GM12878 (cell line): ENCODE data around the gene FAM83D. TPM values are rescaled to one million over a fixed set of nuclear protein-coding genes. Genes with fewer than 3 reads are reported as not detected.
A peak's percentile ranks its signal among the peaks of the same experiment; 100 is the strongest.

Experiments used
- BHLHE40 ChIP-seq, 2 experiments: fragments of 450-650 bp in 1 of 2; IDR thresholded peaks; 2 replicates each; pipeline ENCODE4 v1.6.1; 2011 to 2017; ENCODE audit warnings: low read depth in 2 of 2, borderline replicate concordance in 1 of 2, improper control_type of control experiment in 1 of 2, low read length in 1 of 2, mild to moderate bottlenecking in 1 of 2
- CBFB ChIP-seq: IDR thresholded peaks from 2 replicates; pipeline ENCODE4 v1.6.1; 2016; ENCODE audit warnings: antibody characterized with exemption, low read depth
- CBX3 ChIP-seq: fragments of 200-600 bp; sonication (generic); IDR thresholded peaks from 2 replicates; pipeline ENCODE4 v1.6.1; 2016; ENCODE audit warnings: low read depth, borderline replicate concordance
- CHD1 ChIP-seq: IDR thresholded peaks from 2 replicates; pipeline ENCODE4 v1.6.1; 2012; ENCODE audit warnings: low read depth, low read length, improper control_type of control experiment
- IKZF2 ChIP-seq, 2 experiments: fragments of 450-650 bp; IDR thresholded peaks; 2 replicates each; pipeline ENCODE4 v1.6.1; 2017; ENCODE audit warnings: mild to moderate bottlenecking in 2 of 2, moderate library complexity in 2 of 2
- MAX ChIP-seq: IDR thresholded peaks from 2 replicates; pipeline ENCODE4 v1.6.1; 2012; ENCODE audit warnings: low read depth, low read length, improper control_type of control experiment
- NFIC ChIP-seq: IDR thresholded peaks from 2 replicates; pipeline ENCODE4 v1.6.1; 2012; ENCODE audit warnings: low read depth, mild to moderate bottlenecking, inconsistent platforms, low read length, moderate library complexity
- NFYA ChIP-seq: IDR thresholded peaks from 2 replicates; pipeline ENCODE4 v1.6.1; 2011; ENCODE audit warnings: low read depth, mild to moderate bottlenecking, low read length, improper control_type of control experiment, borderline replicate concordance
- NKRF ChIP-seq: fragments of 450-650 bp; conservative IDR thresholded peaks from 2 replicates; pipeline ENCODE4 v1.6.1; 2017; ENCODE audit warnings: mild to moderate bottlenecking, moderate library complexity
- NR2F1 ChIP-seq: fragments of 450-650 bp; conservative IDR thresholded peaks from 2 replicates; pipeline ENCODE4 v1.6.1; 2017; ENCODE audit warnings: mild to moderate bottlenecking
- POLR2A ChIP-seq: IDR thresholded peaks from 2 replicates; pipeline ENCODE4 v1.6.1; 2011; ENCODE audit warnings: low read depth, mild to moderate bottlenecking, low read length
- POU2F2 ChIP-seq: IDR thresholded peaks from 3 replicates; pipeline ENCODE4 v1.6.1; 2011; ENCODE audit warnings: low read depth, mild to moderate bottlenecking, low read length, borderline replicate concordance
- PRDM15 ChIP-seq: fragments of 450-650 bp; formaldehyde crosslinking; IDR thresholded peaks from 2 replicates; pipeline ENCODE4 v1.4.0; 2020; ENCODE audit warnings: mild to moderate bottlenecking, moderate library complexity
- RAD21 ChIP-seq: IDR thresholded peaks from 2 replicates; pipeline ENCODE4 v1.6.1; 2011; ENCODE audit warnings: mild to moderate bottlenecking, low read depth, low read length, moderate library complexity; ENCODE audit not compliant: insufficient read depth
- RCOR1 ChIP-seq: conservative IDR thresholded peaks from 2 replicates; pipeline ENCODE4 v1.6.1; 2012; ENCODE audit warnings: low read depth, low read length, improper control_type of control experiment
- SIX5 ChIP-seq: IDR thresholded peaks from 2 replicates; pipeline ENCODE4 v1.6.1; 2011; ENCODE audit warnings: mild to moderate bottlenecking, low read depth, low read length, moderate library complexity; ENCODE audit not compliant: severe bottlenecking
- SP1 ChIP-seq: IDR thresholded peaks from one replicate; pipeline ENCODE4 v1.6.1; 2011; ENCODE audit warnings: low read depth, low read length
- SREBF1 ChIP-seq: IDR thresholded peaks from 2 replicates; pipeline ENCODE4 v1.6.1; 2012; ENCODE audit warnings: mild to moderate bottlenecking, low read length
- SREBF2 ChIP-seq: IDR thresholded peaks from 2 replicates; pipeline ENCODE4 v1.6.1; 2012; ENCODE audit warnings: mild to moderate bottlenecking, low read length
- TARDBP ChIP-seq: IDR thresholded peaks from 2 replicates; pipeline ENCODE4 v1.6.1; 2016; ENCODE audit warnings: borderline replicate concordance
- TCF7 ChIP-seq: IDR thresholded peaks from 2 replicates; pipeline ENCODE4 v1.6.1; 2014; ENCODE audit warnings: antibody characterized with exemption, borderline replicate concordance
- ZBTB4 ChIP-seq: fragments of 450-650 bp; formaldehyde crosslinking; IDR thresholded peaks from 2 replicates; pipeline ENCODE4 v1.4.0; 2022; ENCODE audit warnings: mild to moderate bottlenecking, moderate library complexity
- polyA plus RNA-seq, 11 experiments: library from polyadenylated mRNA; depleted of rRNA in 4 of 11; unstranded in 6 of 11; stranded (reverse) in 5 of 11; fragments of >200 nt; fragmentation: Nextera tagmentation in 4 of 11; fragmentation: Illumina TruSeq in 1 of 11; extraction: Ambion mirVana in 4 of 11; extraction: Trizol in 1 of 11; gene quantifications; 1 replicate in 1 of 11; 2 replicates in 10 of 11; pipeline versions ENCODE4 v1.2.1 to v1.2.3, GENCODE V29; 2011 to 2016; ENCODE audit warnings: inconsistent platforms in 2 of 11, missing spikeins in 2 of 11, low read depth in 1 of 11
- total RNA-seq, 4 experiments: library from RNA; depleted of rRNA in 3 of 4; stranded (reverse); fragments of >200 nt in 3 of 4; fragmentation: Illumina TruSeq in 1 of 4; extraction: Trizol in 1 of 4; gene quantifications; 2 replicates each; pipeline versions ENCODE4 v1.2.1 to v1.2.3, GENCODE V29; 2013 to 2021

FAM83D gene
- total and polyA plus RNA-seq, 10 of the 15 experiments (the other 5 are each of a cell fraction or from before 2014, with no cell fraction given), result 4.5 to 34.8 (median 19.2) TPM

- TF ChIP-seq PRDM15 (CRISPR knock-in tag), result no peak
- peak; percentile 55; the same call in 1 of the 2 replicates for TF ChIP-seq CBFB
- TF ChIP-seq CBX3, result no peak
- peak; percentile 59; the same call in 1 of the 2 replicates for TF ChIP-seq MAX
- peak; percentile 93 for TF ChIP-seq SP1
- no peak for TF ChIP-seq IKZF2 (IDR thresholded peaks at IDR 0.05)
- TF ChIP-seq BHLHE40 (IDR thresholded peaks at IDR 0.05; ENCODE audit: borderline replicate concordance in 1 of 2, low read depth in 2 of 2, low read length in 1 of 2), result no peak; a peak in 1 of 4 replicates
- TF ChIP-seq CHD1, result 0 out of 2 replicates have a peak, but pooled peaks have one; percentile 42
- no peak for TF ChIP-seq TCF7
- TF ChIP-seq SIX5, result no peak
- TF ChIP-seq ZBTB4 (CRISPR knock-in tag), result no peak
- no peak for TF ChIP-seq NFIC
- TF ChIP-seq POU2F2, result peak; percentile 68; the same call in 1 of the 3 replicates
- peak; percentile 43; the same call in 1 of the 2 replicates for TF ChIP-seq NFYA
- TF ChIP-seq SREBF2, result no peak
- peak; percentile 99 for TF ChIP-seq NKRF
- TF ChIP-seq NR2F1, result no peak
- no peak for TF ChIP-seq TARDBP
- 0 out of 2 replicates have a peak, but pooled peaks have one; percentile 15 for TF ChIP-seq RCOR1
- TF ChIP-seq RAD21, result no peak; the same call in 1 of the 2 replicates
- peak; percentile 99 for TF ChIP-seq POLR2A
- TF ChIP-seq SREBF1, result no peak
Measured at GRCh38 chr20:38926142-38926933, at the start of gene FAM83D (continued).
